ENCODE data around the gene SLC8B1. TPM values are rescaled to one million over a fixed set of nuclear protein-coding genes. Genes with fewer than 3 reads are reported as not detected.

Gene SLC8B1
- total and polyA plus RNA-seq, 9 of the 15 experiments (the other 6 are each of a cell fraction or from before 2014, with no cell fraction given) = 0.86 to 34.1 (median 18.5) TPM

DNA sequence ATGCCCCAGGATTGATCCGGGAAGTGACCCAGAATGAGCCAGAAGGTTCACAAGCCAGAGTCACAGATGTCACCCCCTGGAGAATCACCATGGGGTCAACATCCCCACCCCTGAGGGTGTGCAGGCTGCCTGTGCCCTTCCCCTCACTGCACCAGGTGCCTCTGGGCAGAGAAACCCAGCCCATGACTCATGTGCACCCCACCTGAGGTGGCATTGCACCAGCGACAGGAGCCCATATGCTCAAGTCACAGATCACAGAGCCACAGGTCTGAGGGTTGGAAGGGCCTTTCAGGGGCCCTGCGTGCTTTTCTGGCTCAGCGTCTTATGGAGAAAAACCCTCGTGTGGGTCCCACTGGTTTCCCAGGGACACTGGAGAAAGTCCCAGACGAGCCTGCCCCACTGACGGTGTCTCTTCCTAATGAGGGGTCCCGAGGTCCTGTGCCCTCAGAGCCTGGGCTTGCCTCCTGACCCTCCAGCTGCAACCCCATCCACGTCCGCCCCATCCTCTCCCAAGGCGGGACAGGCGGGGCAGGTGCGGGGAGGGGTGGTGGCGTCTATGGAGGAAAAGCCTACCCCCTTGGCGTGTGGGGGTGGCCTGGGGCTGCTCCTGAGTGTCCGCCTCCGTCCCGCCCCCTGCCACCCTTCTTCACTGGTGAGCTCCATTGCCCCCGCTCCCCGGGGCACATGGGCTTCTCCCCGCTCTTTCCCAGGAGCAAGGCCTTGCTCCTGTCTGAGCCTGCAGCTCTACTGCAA is 47.6 kb downstream of the SLC8B1 start:
- ATAC-seq = no peak
- no peak for FAIRE-seq
- no peak overlapping the region for H3K27ac ChIP-seq (ENCODE audit: extremely low read depth, low read depth, low read length)
- no peaks in the 10 kb centered on the region for H3K79me2 ChIP-seq (ENCODE audit: control insufficient read depth, insufficient read depth, low read length)
- DNase-seq (ENCODE audit: extremely low read depth in 1 of 4, low spot score in 3 of 4) = no peak
- no TSS peak for BruUV-seq (replicated peaks)
- POLR2A ChIA-PET = interaction anchor here (0.5 to 0.8 kb wide), 2 partner anchors 10 to 23 kb away, joined by 3 read pairs; no protein-coding TSS in a partner anchor
- WGBS (ENCODE audit: insufficient coverage, low coverage, missing lambda C conversion rate) = 85% methylated on average over 14 of the region's 21 CpGs
- no peaks in the 10 kb centered on the region for H3K9me3 ChIP-seq (replicated peaks; ENCODE audit: control insufficient read depth, insufficient read depth, low read depth, low read length)
- no peak overlapping the region for H2AFZ ChIP-seq (ENCODE audit: low read depth, low read length)
- CTCF ChIA-PET (ENCODE audit: low intra/inter-chr PET ratio) = no interaction called here
- no peaks in the 10 kb centered on the region for H3K9me1 ChIP-seq (ENCODE audit: control insufficient read depth, insufficient read depth, low read length)
- intact Hi-C loops (cut with micrococcal nuclease) = loop anchor here (5.0 kb wide), 1 partner anchor 90 kb away; no protein-coding TSS in a partner anchor
- no peaks in the 10 kb centered on the region for H3K27me3 ChIP-seq (ENCODE audit: control insufficient read depth in 2 of 2, insufficient read depth in 2 of 2, low read length in 2 of 2)
- H3K4me2 ChIP-seq (ENCODE audit: insufficient read depth, low read length) = no peak overlapping the region
- peaks cover 0 to 16% of the 10 kb centered on the region in 2 experiments; a peak in 1 of 5 replicates for H3K4me1 ChIP-seq (replicated peaks in 1 of 2; ENCODE audit: control insufficient read depth in 2 of 2, insufficient read depth in 2 of 2, low read length in 2 of 2)
- no peaks in the 10 kb centered on the region for H4K20me1 ChIP-seq (replicated peaks; ENCODE audit: control insufficient read depth, insufficient read depth, low read length)
- H3K9ac ChIP-seq (ENCODE audit: insufficient read depth in 1 of 2, low read depth in 2 of 2, low read length in 2 of 2) = no peak overlapping the region
- TF ChIP-seq E2F3 (CRISPR knock-in tag; IDR thresholded peaks at IDR 0.05) = no peak
- TF ChIP-seq, protein P1, sequence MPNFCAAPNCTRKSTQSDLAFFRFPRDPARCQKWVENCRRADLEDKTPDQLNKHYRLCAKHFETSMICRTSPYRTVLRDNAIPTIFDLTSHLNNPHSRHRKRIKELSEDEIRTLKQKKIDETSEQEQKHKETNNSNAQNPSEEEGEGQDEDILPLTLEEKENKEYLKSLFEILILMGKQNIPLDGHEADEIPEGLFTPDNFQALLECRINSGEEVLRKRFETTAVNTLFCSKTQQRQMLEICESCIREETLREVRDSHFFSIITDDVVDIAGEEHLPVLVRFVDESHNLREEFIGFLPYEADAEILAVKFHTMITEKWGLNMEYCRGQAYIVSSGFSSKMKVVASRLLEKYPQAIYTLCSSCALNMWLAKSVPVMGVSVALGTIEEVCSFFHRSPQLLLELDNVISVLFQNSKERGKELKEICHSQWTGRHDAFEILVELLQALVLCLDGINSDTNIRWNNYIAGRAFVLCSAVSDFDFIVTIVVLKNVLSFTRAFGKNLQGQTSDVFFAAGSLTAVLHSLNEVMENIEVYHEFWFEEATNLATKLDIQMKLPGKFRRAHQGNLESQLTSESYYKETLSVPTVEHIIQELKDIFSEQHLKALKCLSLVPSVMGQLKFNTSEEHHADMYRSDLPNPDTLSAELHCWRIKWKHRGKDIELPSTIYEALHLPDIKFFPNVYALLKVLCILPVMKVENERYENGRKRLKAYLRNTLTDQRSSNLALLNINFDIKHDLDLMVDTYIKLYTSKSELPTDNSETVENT (CRISPR knock-in tag; IDR thresholded peaks at IDR 0.05) = no peak
- no peak for TF ChIP-seq EHMT2 (IDR thresholded peaks at IDR 0.05)
- no peak for TF ChIP-seq PHF20 (IDR thresholded peaks at IDR 0.05; ENCODE audit: partially characterized antibody)
- TF ChIP-seq, protein P2, sequence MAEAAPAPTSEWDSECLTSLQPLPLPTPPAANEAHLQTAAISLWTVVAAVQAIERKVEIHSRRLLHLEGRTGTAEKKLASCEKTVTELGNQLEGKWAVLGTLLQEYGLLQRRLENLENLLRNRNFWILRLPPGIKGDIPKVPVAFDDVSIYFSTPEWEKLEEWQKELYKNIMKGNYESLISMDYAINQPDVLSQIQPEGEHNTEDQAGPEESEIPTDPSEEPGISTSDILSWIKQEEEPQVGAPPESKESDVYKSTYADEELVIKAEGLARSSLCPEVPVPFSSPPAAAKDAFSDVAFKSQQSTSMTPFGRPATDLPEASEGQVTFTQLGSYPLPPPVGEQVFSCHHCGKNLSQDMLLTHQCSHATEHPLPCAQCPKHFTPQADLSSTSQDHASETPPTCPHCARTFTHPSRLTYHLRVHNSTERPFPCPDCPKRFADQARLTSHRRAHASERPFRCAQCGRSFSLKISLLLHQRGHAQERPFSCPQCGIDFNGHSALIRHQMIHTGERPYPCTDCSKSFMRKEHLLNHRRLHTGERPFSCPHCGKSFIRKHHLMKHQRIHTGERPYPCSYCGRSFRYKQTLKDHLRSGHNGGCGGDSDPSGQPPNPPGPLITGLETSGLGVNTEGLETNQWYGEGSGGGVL (CRISPR knock-in tag; IDR thresholded peaks at IDR 0.05) = no peak
- TF ChIP-seq ARID1B (IDR thresholded peaks at IDR 0.05) = no peak
- TF ChIP-seq MED1 (CRISPR knock-in tag; IDR thresholded peaks at IDR 0.05; ENCODE audit: borderline replicate concordance) = no peak
- TF ChIP-seq, protein P3, sequence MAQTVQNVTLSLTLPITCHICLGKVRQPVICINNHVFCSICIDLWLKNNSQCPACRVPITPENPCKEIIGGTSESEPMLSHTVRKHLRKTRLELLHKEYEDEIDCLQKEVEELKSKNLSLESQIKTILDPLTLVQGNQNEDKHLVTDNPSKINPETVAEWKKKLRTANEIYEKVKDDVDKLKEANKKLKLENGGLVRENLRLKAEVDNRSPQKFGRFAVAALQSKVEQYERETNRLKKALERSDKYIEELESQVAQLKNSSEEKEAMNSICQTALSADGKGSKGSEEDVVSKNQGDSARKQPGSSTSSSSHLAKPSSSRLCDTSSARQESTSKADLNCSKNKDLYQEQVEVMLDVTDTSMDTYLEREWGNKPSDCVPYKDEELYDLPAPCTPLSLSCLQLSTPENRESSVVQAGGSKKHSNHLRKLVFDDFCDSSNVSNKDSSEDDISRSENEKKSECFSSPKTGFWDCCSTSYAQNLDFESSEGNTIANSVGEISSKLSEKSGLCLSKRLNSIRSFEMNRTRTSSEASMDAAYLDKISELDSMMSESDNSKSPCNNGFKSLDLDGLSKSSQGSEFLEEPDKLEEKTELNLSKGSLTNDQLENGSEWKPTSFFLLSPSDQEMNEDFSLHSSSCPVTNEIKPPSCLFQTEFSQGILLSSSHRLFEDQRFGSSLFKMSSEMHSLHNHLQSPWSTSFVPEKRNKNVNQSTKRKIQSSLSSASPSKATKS (CRISPR knock-in tag; IDR thresholded peaks at IDR 0.05) = no peak
- TF ChIP-seq MTF1 (CRISPR knock-in tag; IDR thresholded peaks at IDR 0.05; ENCODE audit: borderline replicate concordance) = no peak
- no peak for TF ChIP-seq RBM39 (optimal IDR thresholded peaks at IDR 0.05; ENCODE audit: low read depth, low read length)
- in situ Hi-C loops (cut with MboI) = no loop called here
- H3K4me3 ChIP-seq = no peak overlapping the region
- peaks cover 43% of the 10 kb centered on the region; the same call in 1 of the 3 replicates for H3K36me3 ChIP-seq (ENCODE audit: control insufficient read depth, insufficient read depth, low read length)

All from K562 (cell line).